ENCODE results near the gene CBLIF. TPM values are rescaled to one million over a fixed set of nuclear protein-coding genes. Genes with fewer than 3 reads are reported as not detected.
"Not testable (repeated sequence)": the region's sequence is repeated elsewhere in the genome, so short reads cannot be mapped to it uniquely, and the experiment has no call there.

Gene CBLIF
- total RNA-seq, 2 experiments from 2014 or later: not detected

DNA sequence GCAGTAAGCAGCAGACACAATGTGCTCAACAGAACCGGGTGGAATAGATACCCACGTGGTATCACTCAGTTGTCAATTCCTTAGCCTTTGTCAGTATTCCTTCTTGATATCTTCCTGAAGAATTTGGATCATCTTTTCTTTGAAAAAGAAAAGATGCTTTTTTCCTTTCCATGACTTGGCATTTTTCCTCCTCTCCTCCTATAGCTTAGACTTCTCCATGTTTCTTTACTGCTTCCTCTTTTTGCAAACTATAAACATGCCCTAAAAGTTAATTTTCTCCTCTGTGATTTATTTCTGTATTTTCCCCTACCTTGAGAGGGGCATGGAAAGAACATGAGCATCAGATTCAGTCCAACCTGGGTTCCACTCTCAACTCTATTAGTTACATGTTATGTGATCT lies 11.7 kb downstream of the CBLIF start:
- H3K36me3 Mint-ChIP-seq: no peaks in the 10 kb centered on the region
- ATAC-seq: no peak
- no peaks in the 10 kb centered on the region for H3K9me3 Mint-ChIP-seq (ENCODE audit: low read depth)
- peaks cover 4% of the 10 kb centered on the region for H3K27me3 Mint-ChIP-seq
- no peak for DNase-seq
- CTCF ChIA-PET: no interaction called here
- no peak overlapping the region for H3K4me3 Mint-ChIP-seq
- H3K4me1 Mint-ChIP-seq: peaks cover 7% of the 10 kb centered on the region
- H3K27ac Mint-ChIP-seq: no peak overlapping the region

DNA sequence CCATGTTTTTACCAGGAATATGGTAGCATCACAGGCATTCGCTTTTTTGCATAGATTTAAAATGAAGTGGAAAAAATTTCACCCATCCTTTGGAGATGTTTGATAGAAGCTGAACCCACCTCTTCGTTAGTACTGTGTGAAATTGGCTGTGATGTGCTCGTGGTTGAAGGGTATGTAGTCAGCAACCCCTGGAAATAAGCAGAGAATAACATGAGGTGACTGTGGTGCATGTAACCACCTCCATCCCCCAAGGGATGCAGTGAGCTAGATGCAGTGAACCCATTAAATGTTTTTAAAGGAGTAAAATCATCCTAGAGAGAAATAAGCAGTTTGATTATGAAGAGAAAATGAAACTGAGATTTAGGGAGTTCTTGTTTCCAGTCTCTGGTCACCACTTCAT lies 15.9 kb downstream of the CBLIF start:
- CTCF ChIA-PET: interaction anchor here (1.2 kb wide), 2 partner anchors 13 to 90 kb away, joined by 3 read pairs; no protein-coding TSS in a partner anchor
- H3K4me1 Mint-ChIP-seq: peaks cover 7% of the 10 kb centered on the region
- H3K27me3 Mint-ChIP-seq: no peaks in the 10 kb centered on the region
- peak overlapping the region; percentile 23 for H3K4me3 Mint-ChIP-seq
- DNase-seq (no peak), ATAC-seq (peak; percentile 45)
- no peaks in the 10 kb centered on the region for H3K36me3 Mint-ChIP-seq
- no peaks in the 10 kb centered on the region for H3K9me3 Mint-ChIP-seq (ENCODE audit: low read depth)
- H3K27ac Mint-ChIP-seq: no peak overlapping the region

DNA sequence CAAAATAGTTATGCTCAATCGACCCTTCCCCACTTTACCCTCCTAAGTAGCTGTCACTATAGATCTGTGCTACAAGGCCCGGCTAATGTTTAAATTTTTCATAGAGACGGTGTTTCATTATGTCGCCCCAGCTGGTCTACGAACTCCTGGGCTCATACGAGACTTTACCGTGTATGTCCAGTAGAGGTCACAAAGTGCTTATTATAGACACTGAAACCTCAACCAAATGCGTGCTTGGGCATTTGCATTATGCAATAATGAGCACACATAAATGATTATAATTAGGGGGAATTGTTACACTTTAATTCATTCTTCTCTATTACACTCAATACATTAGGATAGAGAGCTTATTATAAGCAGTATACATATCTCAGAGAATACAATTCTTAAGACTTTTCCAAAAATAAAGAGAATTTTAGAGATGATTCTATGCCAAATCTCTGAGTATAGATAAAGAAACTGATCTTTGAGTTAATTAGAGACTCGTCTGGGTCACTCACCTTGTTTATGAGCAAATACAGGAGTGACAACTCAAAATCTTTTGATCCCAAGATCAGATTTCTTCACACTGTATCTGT lies 22.2 kb downstream of the CBLIF start:
- peaks cover 13% of the 10 kb centered on the region for H3K4me1 Mint-ChIP-seq
- no peaks in the 10 kb centered on the region for H3K9me3 Mint-ChIP-seq (ENCODE audit: low read depth)
- DNase-seq (peak; percentile 56), ATAC-seq (peak; percentile 88)
- H3K27me3 Mint-ChIP-seq: peaks cover 2% of the 10 kb centered on the region
- no peak overlapping the region for H3K27ac Mint-ChIP-seq
- H3K36me3 Mint-ChIP-seq: no peaks in the 10 kb centered on the region
- CTCF ChIA-PET: interaction anchor here (0.7 to 1.8 kb wide), 6 partner anchors 9 to 428 kb away, joined by 3 to 11 read pairs (median 4); partner anchors contain the start of gene OSBP
- H3K4me3 Mint-ChIP-seq: no peak overlapping the region

DNA sequence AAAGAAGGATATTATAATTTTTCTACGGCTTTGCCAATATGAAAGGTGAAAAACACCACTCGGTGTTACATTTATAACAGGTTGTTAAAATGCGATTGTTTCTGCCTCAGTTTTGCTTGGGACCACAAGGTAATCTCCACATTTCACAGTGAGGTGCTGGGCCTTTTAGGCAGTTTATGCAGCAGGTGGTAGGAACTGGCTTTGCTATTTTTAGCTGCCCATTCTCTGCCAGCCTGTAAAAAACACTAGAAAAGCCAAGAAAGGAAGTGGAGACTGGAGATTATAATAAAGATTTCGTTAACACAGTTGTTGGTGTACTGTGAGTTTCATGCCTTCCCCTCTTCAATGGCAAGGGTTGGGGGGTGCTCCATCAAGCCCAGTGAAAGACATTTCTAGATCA lies 26.7 kb downstream of the CBLIF start:
- ATAC-seq (no peak), DNase-seq (peak; percentile 19)
- Mint-ChIP-seq H3K4me1 (peaks cover 22% of the 10 kb centered on the region), H3K27ac (no peak overlapping the region), H3K4me3 (no peak overlapping the region), H3K36me3 (no peaks in the 10 kb centered on the region), H3K9me3 (ENCODE audit: low read depth) (no peaks in the 10 kb centered on the region), H3K27me3 (peaks cover 4% of the 10 kb centered on the region)
- CTCF ChIA-PET: no interaction called here

DNA sequence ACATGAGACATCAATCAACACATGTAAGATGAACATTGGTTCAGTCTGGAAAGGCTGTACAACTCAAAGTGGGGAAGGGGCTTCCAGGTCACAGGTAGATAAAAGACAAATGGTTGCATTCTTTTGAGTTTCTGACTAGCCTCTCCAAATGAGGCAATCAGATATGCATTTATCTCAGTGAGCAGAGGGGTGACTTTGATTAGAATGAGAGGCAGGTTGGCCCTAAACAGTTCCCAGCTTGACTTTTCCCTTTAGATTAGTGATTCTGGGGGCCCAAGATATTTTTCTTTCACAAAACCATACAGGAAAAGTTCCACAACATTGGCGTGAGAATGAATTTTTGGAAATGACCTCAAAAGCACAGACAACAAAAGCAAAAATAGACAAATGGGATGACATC lies 28.9 kb downstream of the CBLIF start:
- H3K27ac Mint-ChIP-seq; DNase-seq; H3K4me3 Mint-ChIP-seq; H3K27me3 Mint-ChIP-seq; ATAC-seq; H3K9me3 Mint-ChIP-seq (ENCODE audit: low read depth); H3K36me3 Mint-ChIP-seq: not testable (repeated sequence)
- H3K4me1 Mint-ChIP-seq: peaks cover 27% of the 10 kb centered on the region
- CTCF ChIA-PET: interaction anchor here (1.2 to 1.8 kb wide), 2 partner anchors 13 to 62 kb away, joined by 3 to 5 read pairs; no protein-coding TSS in a partner anchor

DNA sequence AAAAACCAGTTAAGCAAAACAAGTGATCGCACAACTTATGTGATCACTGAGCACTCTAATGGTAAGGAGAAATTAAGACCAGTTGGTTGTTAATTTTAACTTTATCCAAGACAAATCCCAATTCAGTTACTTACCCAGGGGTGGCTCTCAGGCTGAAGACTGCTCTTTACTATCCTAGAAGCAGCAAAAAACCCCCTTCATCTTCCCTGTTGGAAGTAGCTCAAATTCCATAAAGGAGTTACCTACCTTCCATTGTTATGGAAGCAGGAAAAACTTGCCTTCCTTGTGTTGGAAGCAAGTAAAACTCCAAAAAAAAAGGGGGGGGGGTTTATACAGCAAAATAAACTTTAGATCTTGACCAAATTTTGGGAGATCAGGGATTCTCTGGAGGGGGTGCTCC lies 29.5 kb downstream of the CBLIF start:
- Mint-ChIP-seq H3K4me1 (peaks cover 33% of the 10 kb centered on the region), H3K4me3 (no peak overlapping the region), H3K9me3 (ENCODE audit: low read depth) (no peaks in the 10 kb centered on the region), H3K27ac (no peak overlapping the region), H3K36me3 (peaks cover 6% of the 10 kb centered on the region), H3K27me3 (peaks cover 3% of the 10 kb centered on the region)
- ATAC-seq (no peak), DNase-seq (no peak)
- CTCF ChIA-PET: interaction anchor here (0.9 to 1.4 kb wide), 3 partner anchors 14 to 43 kb away, joined by 3 read pairs; no protein-coding TSS in a partner anchor

DNA sequence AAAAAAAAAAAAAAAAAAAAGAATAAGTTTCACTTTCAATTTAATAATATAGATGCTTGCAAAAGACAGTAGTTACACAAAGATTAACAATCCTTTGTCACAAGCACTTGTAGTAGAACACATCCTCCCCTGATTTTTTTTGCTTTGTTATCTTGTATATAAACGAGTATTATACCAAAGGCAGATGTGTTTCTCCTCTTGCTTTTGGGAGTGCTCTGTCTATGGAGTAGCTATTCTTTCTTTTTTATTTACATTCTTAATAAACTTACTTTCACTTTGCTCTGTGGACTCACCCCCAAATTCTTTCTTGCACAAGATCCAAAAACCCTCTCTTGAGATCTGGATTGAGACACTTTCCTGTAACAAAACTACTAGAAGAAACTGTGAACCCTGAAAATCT lies 31.3 kb downstream of the CBLIF start:
- H3K4me1 Mint-ChIP-seq: peaks cover 38% of the 10 kb centered on the region

DNA sequence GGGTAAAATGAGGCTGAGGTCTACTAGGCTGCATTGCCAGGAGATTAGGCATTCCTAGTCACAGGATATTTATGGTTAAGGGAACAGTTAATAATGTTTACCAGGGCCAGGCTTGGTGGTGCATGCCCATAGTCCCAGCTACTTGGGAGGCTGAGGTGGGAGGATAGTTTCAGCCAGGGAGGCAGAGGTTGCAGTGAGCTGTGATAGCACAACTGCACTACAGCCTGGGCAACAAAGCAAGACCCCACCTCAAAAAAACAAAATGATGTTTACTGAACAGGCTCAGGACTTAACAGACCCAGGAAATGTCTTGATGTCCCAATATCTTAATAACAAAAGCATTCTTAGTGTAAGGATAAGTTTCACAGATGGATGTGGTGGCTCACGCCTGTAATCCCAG lies 31.9 kb downstream of the CBLIF start:
- no peaks in the 10 kb centered on the region for H3K9me3 Mint-ChIP-seq (ENCODE audit: low read depth)
- peak overlapping the region; percentile 65 for H3K27ac Mint-ChIP-seq
- peaks cover 10% of the 10 kb centered on the region for H3K36me3 Mint-ChIP-seq
- CTCF ChIA-PET: interaction anchor here (1.0 to 1.6 kb wide), 4 partner anchors 8 to 106 kb away, joined by 3 to 5 read pairs (median 4); no protein-coding TSS in a partner anchor
- H3K4me1 Mint-ChIP-seq: peaks cover 36% of the 10 kb centered on the region
- ATAC-seq (no peak), DNase-seq (no peak)
- H3K27me3 Mint-ChIP-seq: peaks cover 3% of the 10 kb centered on the region
- peak overlapping the region; percentile 38 for H3K4me3 Mint-ChIP-seq

More for the DNA sequence above, 31.3 kb downstream of the CBLIF start:
- peak overlapping the region; percentile 72 for H3K27ac Mint-ChIP-seq
- DNase-seq (no peak), ATAC-seq (no peak)
- peak overlapping the region; percentile 49 for H3K4me3 Mint-ChIP-seq
- no peaks in the 10 kb centered on the region for H3K9me3 Mint-ChIP-seq (ENCODE audit: low read depth)
- peaks cover 3% of the 10 kb centered on the region for H3K27me3 Mint-ChIP-seq
- peaks cover 8% of the 10 kb centered on the region for H3K36me3 Mint-ChIP-seq
- CTCF ChIA-PET: interaction anchor here (1.2 to 1.6 kb wide), 3 partner anchors 8 to 61 kb away, joined by 3 to 5 read pairs (median 4); no protein-coding TSS in a partner anchor

DNA sequence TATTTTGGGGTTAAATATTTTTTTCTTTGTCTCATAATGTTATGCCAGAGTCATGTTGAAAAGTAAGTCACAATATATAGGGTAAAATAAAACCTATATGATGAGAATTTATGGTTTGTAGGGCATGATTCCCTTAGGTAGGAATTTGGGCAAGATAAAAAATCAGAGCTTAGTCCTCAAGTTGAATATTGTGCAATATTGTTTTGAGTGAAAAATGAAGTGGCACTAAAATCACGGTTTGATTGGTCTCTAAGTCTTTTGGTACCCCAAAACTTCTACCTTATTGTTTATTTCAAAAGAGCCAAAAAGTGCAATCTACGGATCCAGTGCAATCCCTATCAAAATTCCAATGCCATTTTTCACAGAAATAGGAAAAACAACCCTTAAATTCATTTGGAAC lies 33.1 kb downstream of the CBLIF start:
- Mint-ChIP-seq H3K4me3 (no peak overlapping the region), H3K27me3 (peaks cover 3% of the 10 kb centered on the region), H3K4me1 (peaks cover 34% of the 10 kb centered on the region), H3K36me3 (peaks cover 12% of the 10 kb centered on the region), H3K9me3 (ENCODE audit: low read depth) (no peaks in the 10 kb centered on the region), H3K27ac (no peak overlapping the region)
- DNase-seq (no peak), ATAC-seq (no peak)
- CTCF ChIA-PET: interaction anchor here (0.8 kb wide), 1 partner anchor 10 kb away, joined by 3 read pairs; no protein-coding TSS in a partner anchor

DNA sequence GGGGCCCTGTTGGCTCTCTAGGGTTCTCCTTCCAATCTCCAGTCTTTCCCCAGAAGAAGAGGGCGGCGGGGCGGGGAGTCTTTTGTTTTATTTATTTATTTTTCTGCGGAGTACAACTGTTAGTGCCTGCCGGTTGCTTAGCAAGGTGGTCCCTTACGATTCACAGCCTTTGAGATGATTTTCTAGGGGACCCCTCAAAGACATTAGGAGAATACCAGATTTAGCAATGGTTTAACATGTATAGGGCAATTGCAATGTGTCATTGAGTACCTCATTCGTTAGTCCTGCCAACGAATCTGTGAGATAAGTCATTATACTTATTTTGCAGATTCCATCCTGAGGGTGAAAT lies 34.4 kb downstream of the CBLIF start:
- H3K4me1 Mint-ChIP-seq: peaks cover 34% of the 10 kb centered on the region
- H3K27me3 Mint-ChIP-seq: no peaks in the 10 kb centered on the region
- peaks cover 24% of the 10 kb centered on the region for H3K36me3 Mint-ChIP-seq
- no peaks in the 10 kb centered on the region for H3K9me3 Mint-ChIP-seq (ENCODE audit: low read depth)
- ATAC-seq (no peak), DNase-seq (no peak)
- CTCF ChIA-PET: interaction anchor here (1.0 to 5.1 kb wide), 8 partner anchors 9 to 142 kb away, joined by 3 to 50 read pairs (median 5); partner anchors contain the start of genes PATL1 and STX3
- peak overlapping the region; percentile 91 for H3K4me3 Mint-ChIP-seq
- peak overlapping the region; percentile 91 for H3K27ac Mint-ChIP-seq

DNA sequence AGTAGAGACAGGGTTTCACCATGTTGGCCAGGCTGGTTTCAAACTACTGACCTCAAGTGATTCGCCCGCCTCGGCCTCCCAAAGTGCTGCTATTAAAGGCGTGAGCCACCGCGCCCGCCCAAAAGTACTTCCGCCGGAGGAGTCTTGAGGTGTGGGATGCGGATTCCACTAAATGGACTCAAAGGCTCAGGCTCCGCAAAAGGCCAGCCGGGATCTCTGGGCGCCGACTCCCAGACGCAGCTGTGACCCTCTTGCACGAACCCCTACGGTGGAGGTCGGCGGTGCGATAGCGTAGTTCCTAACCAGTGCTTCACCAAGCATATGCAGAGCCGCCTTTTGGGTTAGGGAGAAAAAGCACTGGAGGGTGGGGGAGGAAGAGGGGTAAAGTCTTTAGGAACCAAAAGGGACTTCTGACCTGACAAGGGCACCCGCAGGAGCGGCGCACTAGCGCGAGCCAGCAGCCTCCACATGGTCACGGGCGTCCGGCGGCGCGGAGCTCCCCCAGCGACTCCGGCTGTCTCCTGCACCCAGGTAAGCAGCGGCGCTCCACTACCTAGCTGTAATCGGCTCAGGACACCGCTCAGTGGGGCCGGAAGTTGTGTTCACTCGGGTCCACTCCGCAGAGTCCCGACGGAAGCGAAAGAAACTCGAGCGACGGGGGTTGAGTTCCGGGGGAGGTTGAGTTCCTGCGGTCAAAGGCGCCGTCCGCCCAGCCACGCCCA lies 34.9 kb downstream of the CBLIF start, which contains the start of gene MRPL16:
Gene MRPL16 (minus strand): TSS at position 590 of the 722 bp plus-strand sequence. CDS start 120 bp downstream, at position 470.
- CTCF ChIA-PET: interaction anchor here (1.0 to 5.1 kb wide), 11 partner anchors 8 to 141 kb away, joined by 3 to 50 read pairs (median 4); partner anchors contain the start of genes PATL1 and STX3
- Mint-ChIP-seq H3K9me3 (ENCODE audit: low read depth) (no peaks in the 10 kb centered on the region), H3K4me1 (peaks cover 34% of the 10 kb centered on the region), H3K27ac (peak within 1 kb of the TSS; percentile 91), H3K4me3 (peak within 1 kb of the TSS; percentile 91), H3K27me3 (no peaks in the 10 kb centered on the region), H3K36me3 (peaks cover 25% of the 10 kb centered on the region)
- ATAC-seq (peak; percentile 99), DNase-seq (peak; percentile 95)

DNA sequence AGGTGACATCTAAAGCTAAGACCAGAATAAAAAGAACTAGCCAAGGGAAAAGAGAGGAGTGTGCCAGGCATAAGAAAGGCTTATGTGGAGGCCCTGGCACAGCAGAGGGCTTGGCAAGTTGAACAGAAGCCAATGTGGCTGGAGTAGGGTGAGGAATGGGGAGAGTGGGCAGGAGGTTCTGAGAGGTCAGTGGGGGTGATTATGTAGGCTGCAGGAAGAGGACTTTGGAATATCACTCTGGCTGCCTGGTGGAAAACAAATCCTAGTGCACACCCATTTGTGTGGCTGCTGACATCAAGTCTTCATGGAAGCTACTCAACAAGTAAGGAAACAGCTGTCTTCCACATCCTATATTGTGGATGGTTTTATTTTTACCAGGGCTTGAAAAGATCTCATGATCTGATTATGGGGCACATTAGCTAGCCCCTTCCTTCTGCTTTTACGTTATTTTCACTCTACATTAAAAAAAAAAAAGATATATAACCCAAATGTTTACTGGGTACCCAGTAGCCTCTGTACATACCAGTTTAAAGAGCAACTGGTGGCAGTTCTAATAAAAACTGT lies 38.2 kb downstream of the CBLIF start:
- H3K27ac Mint-ChIP-seq: peak overlapping the region; percentile 42
- no peaks in the 10 kb centered on the region for H3K9me3 Mint-ChIP-seq (ENCODE audit: low read depth)
- ATAC-seq (no peak), DNase-seq (no peak)
- CTCF ChIA-PET: interaction anchor here (5.1 kb wide), 1 partner anchor 53 kb away, joined by 50 read pairs; the partner anchor contains the start of gene STX3
- no peak overlapping the region for H3K4me3 Mint-ChIP-seq
- H3K4me1 Mint-ChIP-seq: peaks cover 32% of the 10 kb centered on the region
- H3K27me3 Mint-ChIP-seq: no peaks in the 10 kb centered on the region
- H3K36me3 Mint-ChIP-seq: peaks cover 34% of the 10 kb centered on the region

DNA sequence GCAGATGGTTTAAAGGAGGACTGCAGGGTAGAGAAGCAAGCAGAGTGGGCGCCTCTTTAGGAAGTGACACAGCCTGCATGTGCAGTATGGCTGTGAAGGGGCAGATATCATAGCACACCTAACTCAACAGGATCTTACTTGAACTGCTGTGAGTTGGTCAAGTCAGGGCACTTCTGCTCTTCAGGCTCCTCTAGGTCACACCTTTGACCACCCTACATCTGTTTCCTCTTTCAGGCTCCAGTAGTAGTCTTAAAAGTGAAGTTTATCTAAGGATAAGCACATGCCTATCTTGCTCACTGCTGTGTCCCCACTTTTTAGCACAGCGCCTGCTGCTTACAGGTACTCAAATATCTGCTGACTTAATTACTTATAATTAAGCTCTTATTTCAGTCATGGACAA lies 41.2 kb downstream of the CBLIF start:
- peaks cover 39% of the 10 kb centered on the region for H3K36me3 Mint-ChIP-seq
- no peak overlapping the region for H3K27ac Mint-ChIP-seq
- no peak for DNase-seq
- CTCF ChIA-PET: interaction anchor here (1.3 to 4.8 kb wide), 4 partner anchors 11 to 79 kb away, joined by 3 to 104 read pairs (median 5); partner anchors contain the start of gene STX3
- H3K27me3 Mint-ChIP-seq: no peaks in the 10 kb centered on the region
- H3K9me3 Mint-ChIP-seq (ENCODE audit: low read depth): no peaks in the 10 kb centered on the region
- H3K4me1 Mint-ChIP-seq: peaks cover 26% of the 10 kb centered on the region
- ATAC-seq: no peak
- H3K4me3 Mint-ChIP-seq: no peak overlapping the region
